H1 (cell line): ENCODE results near the gene TSPAN32. TPM values are rescaled to one million over a fixed set of nuclear protein-coding genes. Genes with fewer than 3 reads are reported as not detected.

ENCODE experiments used
- CTCF ChIA-PET: fragments of 300-600 bp; sonication (Branson Sonifier 250); formaldehyde crosslinking; loops from one replicate; lab custom pipeline; 2021; ENCODE audit not compliant: partially characterized antibody; lab: Charles Lee
- POLR2A ChIA-PET: fragments of 300-600 bp; sonication (Branson Sonifier 250); formaldehyde crosslinking; loops from one replicate; lab custom pipeline; 2021; ENCODE audit warnings: inconsistent platforms; ENCODE audit not compliant: partially characterized antibody; lab: Charles Lee
- DNase-seq, 2 experiments: peaks; one replicate each; pipeline versions ENCODE4 v3.0.0 to v3.0.0-alpha.2; 2010 to 2022; ENCODE audit warnings: low spot score in 2 of 2, low read depth in 1 of 2, mixed read lengths in 1 of 2
- FAIRE-seq: peaks from 2 replicates; lab custom pipeline; 2011; peaks lifted over from hg19 to GRCh38; lab: Jason Lieb, UNC
- H2AFZ ChIP-seq: 2 replicates; pipeline ENCODE4 v1.8.1; 2012; ENCODE audit warnings: low read length, inconsistent platforms
- H2AK5ac ChIP-seq: 2 replicates; pipeline ENCODE4 v1.6.1; 2013; ENCODE audit warnings: low read depth, low read length
- H2BK120ac ChIP-seq: replicated peaks from 2 replicates; pipeline ENCODE3; 2013; ENCODE audit warnings: low read depth, low read length, inconsistent platforms
- H2BK12ac ChIP-seq: 2 replicates; pipeline ENCODE4 v1.6.1; 2013; ENCODE audit warnings: low read depth, low read length
- H2BK15ac ChIP-seq: 2 replicates; pipeline ENCODE4 v1.6.1; 2013; ENCODE audit warnings: low read length
- H2BK20ac ChIP-seq: 2 replicates; pipeline ENCODE4 v1.6.1; 2013; ENCODE audit warnings: low read length
- H2BK5ac ChIP-seq: 2 replicates; pipeline ENCODE4 v1.6.1; 2013; ENCODE audit warnings: low read depth, low read length
- H3K14ac ChIP-seq: 2 replicates; pipeline ENCODE4 v1.6.1; 2013; ENCODE audit warnings: inconsistent platforms; ENCODE audit not compliant: insufficient read length
- H3K18ac ChIP-seq: 2 replicates; pipeline ENCODE4 v1.6.1; 2013; ENCODE audit warnings: low read length; ENCODE audit errors: extremely low read depth
- H3K23ac ChIP-seq: 2 replicates; pipeline ENCODE4 v1.6.1; 2013; ENCODE audit warnings: inconsistent platforms; ENCODE audit not compliant: insufficient read length
- H3K23me2 ChIP-seq: 2 replicates; pipeline ENCODE4 v1.6.1; 2013; ENCODE audit warnings: low read depth, low read length
- H3K27ac ChIP-seq: 2 replicates; pipeline ENCODE4 v1.6.1; 2011; ENCODE audit warnings: low read depth, low read length, inconsistent platforms
- H3K27me3 ChIP-seq, 4 experiments: replicated peaks in 1 of 4; 1 replicate in 1 of 4; 2 replicates in 3 of 4; pipeline versions ENCODE4 v1.6.1 to v1.8.1; 2011 to 2013; ENCODE audit warnings: low read length in 3 of 4, mild to moderate bottlenecking in 3 of 4, inconsistent platforms in 2 of 4, mixed read lengths in 2 of 4, moderate library complexity in 1 of 4; ENCODE audit not compliant: control insufficient read depth in 3 of 4, insufficient read depth in 3 of 4; ENCODE audit errors: extremely low read depth in 1 of 4
- H3K36me3 ChIP-seq, 4 experiments: 2 replicates each; pipeline versions ENCODE4 v1.6.1 to v1.8.1; 2011 to 2013; ENCODE audit warnings: mild to moderate bottlenecking in 4 of 4, low read length in 3 of 4, moderate library complexity in 2 of 4, control low read depth in 1 of 4, inconsistent platforms in 1 of 4; ENCODE audit not compliant: insufficient read depth in 4 of 4, control insufficient read depth in 2 of 4
- H3K4ac ChIP-seq: replicated peaks from 2 replicates; pipeline ENCODE3; 2013; ENCODE audit warnings: low read length, low read depth, mixed read lengths, inconsistent platforms; ENCODE audit not compliant: insufficient read length
- H3K4me1 ChIP-seq, 4 experiments: replicated peaks in 1 of 4; 1 replicate in 1 of 4; 2 replicates in 3 of 4; pipeline versions ENCODE4 v1.6.1 to v1.8.1; 2011 to 2013; ENCODE audit warnings: low read length in 3 of 4, inconsistent platforms in 2 of 4, mixed read lengths in 1 of 4; ENCODE audit not compliant: insufficient read depth in 4 of 4, control insufficient read depth in 3 of 4
- H3K4me2 ChIP-seq, 2 experiments: 2 replicates each; pipeline versions ENCODE4 v1.6.1 to v1.8.1; 2011 to 2013; ENCODE audit warnings: low read depth in 2 of 2, low read length in 2 of 2, control low read depth in 1 of 2, inconsistent platforms in 1 of 2, mild to moderate bottlenecking in 1 of 2; ENCODE audit not compliant: insufficient read depth in 1 of 2
- H3K4me3 ChIP-seq, 4 experiments: fragments of 200-600, 300-600 bp in 1 of 4; sonication (generic), shearing (Covaris generic), sonication (Bioruptor Twin) in 1 of 4; 2 replicates each; pipeline versions ENCODE4 v1.5.1 to v1.8.1; 2011 to 2016; ENCODE audit warnings: low read length in 4 of 4, low read depth in 3 of 4, control low read depth in 2 of 4, inconsistent platforms in 2 of 4, mild to moderate bottlenecking in 2 of 4, mixed read lengths in 1 of 4, moderate library complexity in 1 of 4; ENCODE audit not compliant: insufficient read depth in 2 of 4; ENCODE audit errors: extremely low read depth in 1 of 4
- H3K56ac ChIP-seq: replicated peaks from 2 replicates; pipeline ENCODE3; 2013; ENCODE audit warnings: low read depth, mild to moderate bottlenecking, mixed read lengths, low read length, inconsistent platforms; ENCODE audit not compliant: insufficient read length
- H3K79me1 ChIP-seq: 2 replicates; pipeline ENCODE4 v1.6.1; 2013; ENCODE audit warnings: low read depth, low read length, control low read depth
- H3K79me2 ChIP-seq, 2 experiments: 2 replicates each; pipeline versions ENCODE4 v1.6.1 to v1.8.1; 2012 to 2013; ENCODE audit warnings: low read length in 2 of 2, mild to moderate bottlenecking in 2 of 2, inconsistent platforms in 1 of 2; ENCODE audit not compliant: insufficient read depth in 2 of 2, control insufficient read depth in 1 of 2
- H3K9ac ChIP-seq, 4 experiments: replicated peaks in 1 of 4; 1 replicate in 1 of 4; 2 replicates in 3 of 4; pipeline versions ENCODE4 v1.6.1 to v1.8.1; 2011 to 2013; ENCODE audit warnings: low read depth in 3 of 4, low read length in 3 of 4, control low read depth in 2 of 4, mild to moderate bottlenecking in 2 of 4, moderate library complexity in 2 of 4, inconsistent platforms in 1 of 4; ENCODE audit errors: extremely low read depth in 1 of 4
- H3K9me3 ChIP-seq, 2 experiments: 2 replicates each; pipeline versions ENCODE4 v1.6.1 to v1.8.1; 2012 to 2013; ENCODE audit warnings: mild to moderate bottlenecking in 2 of 2, moderate library complexity in 2 of 2, control low read depth in 1 of 2, inconsistent platforms in 1 of 2, low read depth in 1 of 2, low read length in 1 of 2, mixed read lengths in 1 of 2; ENCODE audit not compliant: insufficient read depth in 2 of 2
- H4K20me1 ChIP-seq, 2 experiments: replicated peaks in 1 of 2; 2 replicates each; pipeline versions ENCODE3 to v1.8.1; 2011 to 2013; ENCODE audit warnings: inconsistent platforms in 2 of 2, low read length in 2 of 2, mild to moderate bottlenecking in 1 of 2; ENCODE audit not compliant: insufficient read depth in 2 of 2, control insufficient read depth in 1 of 2
- H4K5ac ChIP-seq: 2 replicates; pipeline ENCODE4 v1.6.1; 2013; ENCODE audit warnings: low read length, low read depth, mixed read lengths, inconsistent platforms; ENCODE audit not compliant: insufficient read length
- H4K8ac ChIP-seq: 2 replicates; pipeline ENCODE4 v1.8.0; 2013; ENCODE audit warnings: mild to moderate bottlenecking, moderate library complexity, low read length, inconsistent platforms; ENCODE audit not compliant: insufficient read depth; ENCODE audit errors: extremely low read depth
- H4K91ac ChIP-seq: replicated peaks from 2 replicates; pipeline ENCODE3; 2013; ENCODE audit warnings: low read length, mixed read lengths, inconsistent platforms; ENCODE audit not compliant: insufficient read length
- SAP30 ChIP-seq: fragments of 300-600 bp; sonication (generic); IDR thresholded peaks from 2 replicates; pipeline ENCODE4 v1.7.1; 2012; ENCODE audit warnings: low read length, moderate library complexity, mild to moderate bottlenecking, inconsistent platforms; ENCODE audit not compliant: insufficient read depth, insufficient replicate concordance
- WGBS, 2 experiments: shearing (Covaris generic) in 1 of 2; methylation state at CpG; one replicate each; pipeline versions ENCODE4 v1.1.6 to v1.1.7; 2013 to 2015; ENCODE audit warnings: low lambda C conversion rate in 2 of 2, mixed read lengths in 2 of 2, inconsistent platforms in 1 of 2, low coverage in 1 of 2, missing lambda C conversion rate in 1 of 2; ENCODE audit not compliant: insufficient replicate concordance in 2 of 2, insufficient coverage in 1 of 2, insufficient read length in 1 of 2; ENCODE audit errors: extremely low coverage in 1 of 2, missing lambda C conversion rate in 1 of 2; 5-methylcytosine and 5-hydroxymethylcytosine counted together
- polyA plus RNA-seq, 7 experiments: library from polyadenylated mRNA; depleted of rRNA in 3 of 7; stranded (reverse) in 5 of 7; unstranded in 2 of 7; fragments of >200 nt in 5 of 7; fragments of 200-250 nt in 2 of 7; gene quantifications; 1 replicate in 5 of 7; 2 replicates in 1 of 7; 4 replicates in 1 of 7; pipeline versions ENCODE4 v1.2.1 to v1.2.3, GENCODE V29; 2011 to 2013; ENCODE audit warnings: missing spikeins in 2 of 7, mixed read lengths in 2 of 7
- total RNA-seq: library from RNA; stranded (reverse); fragmentation: NEBNext Ultra II Directional; extraction: Animal tissue kit (Norgen Biotek cat#: 25700); gene quantifications from 2 replicates; pipeline ENCODE4 v1.2.1, GENCODE V29; 2021

TSPAN32 gene
- total and polyA plus RNA-seq, 2 of the 8 experiments (the other 6 are each of a cell fraction or from before 2014, with no cell fraction given): not detected

GRCh38 chr11:2261436-2262230 lies 40.2 kb upstream of the TSPAN32 start:
- DNase-seq: no peak

More at GRCh38 chr11:2261436-2262230, 40.2 kb upstream of the TSPAN32 start:
- H3K18ac ChIP-seq: no peak overlapping the region
- WGBS, 2 experiments: 89% methylated on average over 21 of the region's 21 CpGs; no CpG with 5 or more reads in 1 of the 2 experiments
- H3K4me3 ChIP-seq: no peak overlapping the region
- no peaks in the 10 kb centered on the region for H3K36me3 ChIP-seq
- no peak overlapping the region for H2AK5ac ChIP-seq
- H2BK120ac ChIP-seq: no peak overlapping the region
- H3K4me1 ChIP-seq: no peaks in the 10 kb centered on the region; a peak in 1 of 7 replicates
- H3K14ac ChIP-seq: no peak overlapping the region
- H3K27me3 ChIP-seq: peaks cover 0 to 18% (median 6%) of the 10 kb centered on the region in 4 experiments; a peak in 5 of 7 replicates
- no peaks in the 10 kb centered on the region for H3K79me1 ChIP-seq
- H4K91ac ChIP-seq: no peak overlapping the region
- H3K9ac ChIP-seq: no peak overlapping the region
- no peak for FAIRE-seq
- no peak overlapping the region for H3K4ac ChIP-seq
- H3K23me2 ChIP-seq: no peaks in the 10 kb centered on the region
- H3K27ac ChIP-seq: no peak overlapping the region
- no peaks in the 10 kb centered on the region for H3K9me3 ChIP-seq
- CTCF ChIA-PET: interaction anchor here (0.6 to 1.3 kb wide), 3 partner anchors 43 to 75 kb away, joined by 3 to 4 read pairs (median 3); no protein-coding TSS in a partner anchor
- H2BK5ac ChIP-seq: no peak overlapping the region
- H3K23ac ChIP-seq: no peak overlapping the region
- H2AFZ ChIP-seq: no peak overlapping the region
- H4K20me1 ChIP-seq: peaks cover 0 to 1% of the 10 kb centered on the region in 2 experiments
- no peak overlapping the region for H3K56ac ChIP-seq
- no peaks in the 10 kb centered on the region for H3K79me2 ChIP-seq
- H2BK15ac ChIP-seq: no peak overlapping the region
- TF ChIP-seq SAP30: no peak
- H3K4me2 ChIP-seq: no peak overlapping the region
- H4K5ac ChIP-seq: no peak overlapping the region
- H2BK12ac ChIP-seq: no peak overlapping the region
- no peak overlapping the region; the same call in 1 of the 2 replicates for H4K8ac ChIP-seq
- no peak overlapping the region for H2BK20ac ChIP-seq
- POLR2A ChIA-PET: no interaction called here
